Suprapubic skin (tissue), 4 donors: ENCODE data around the gene ZSCAN9. TPM values are rescaled to one million over a fixed set of nuclear protein-coding genes. Genes with fewer than 3 reads are reported as not detected.

Experiments
- DNase-seq, 2 donors: peaks; one replicate each; pipeline ENCODE4 v3.0.0-alpha.2; 2019; ENCODE audit warnings: low spot score in 2 of 2
- H3K27ac ChIP-seq: fragments of 200-600 bp; sonication (generic); one replicate; pipeline ENCODE4 v1.5.1; 2019
- H3K27me3 ChIP-seq: fragments of 200-600 bp; sonication (generic); one replicate; pipeline ENCODE4 v1.5.1; 2019
- H3K36me3 ChIP-seq: fragments of 200-600 bp; sonication (generic); one replicate; pipeline ENCODE4 v1.5.1; 2019
- H3K4me1 ChIP-seq: fragments of 200-600 bp; sonication (generic); one replicate; pipeline ENCODE4 v1.5.1; 2019
- H3K4me3 ChIP-seq: fragments of 200-600 bp; sonication (generic); one replicate; pipeline ENCODE4 v1.5.1; 2019; ENCODE audit warnings: mild to moderate bottlenecking
- H3K9me3 ChIP-seq: fragments of 200-600 bp; sonication (generic); one replicate; pipeline ENCODE4 v1.5.1; 2019
- CTCF ChIP-seq, 2 donors: fragments of 200-600 bp in 1 of 2; fragments of 450-650 bp in 1 of 2; sonication (generic) in 1 of 2; IDR thresholded peaks; one replicate each; pipeline ENCODE4 v1.5.1; 2016 to 2019; ENCODE audit warnings: antibody characterized with exemption in 2 of 2, mild to moderate bottlenecking in 1 of 2, moderate library complexity in 1 of 2
- EP300 ChIP-seq: sonication (generic); formaldehyde crosslinking; IDR thresholded peaks from one replicate; pipeline ENCODE4 v1.6.1; 2017; ENCODE audit warnings: antibody characterized with exemption
- POLR2A ChIP-seq, 2 donors: fragments of 450-650 bp; IDR thresholded peaks; one replicate each; pipeline ENCODE4 v1.6.1; 2017; ENCODE audit warnings: antibody characterized with exemption in 2 of 2, mild to moderate bottlenecking in 2 of 2, moderate library complexity in 2 of 2
- POLR2AphosphoS5 ChIP-seq, 3 donors: sonication (generic); formaldehyde crosslinking; IDR thresholded peaks; one replicate each; pipeline ENCODE4 v1.6.1; 2017; ENCODE audit warnings: antibody characterized with exemption in 3 of 3
- WGBS: methylation state at CpG from one replicate; pipeline ENCODE4 v1.1.5; 2018; 5-methylcytosine and 5-hydroxymethylcytosine counted together
- total RNA-seq, 4 donors: library from RNA; depleted of rRNA; stranded (reverse); fragments of >200 nt; gene quantifications; one replicate each; pipeline ENCODE4 v1.1.0, GENCODE V29; 2016

Gene ZSCAN9
- total RNA-seq, 4 donors from 2014 or later, result 3.6 to 12.5 (median 7.6) TPM

DNA sequence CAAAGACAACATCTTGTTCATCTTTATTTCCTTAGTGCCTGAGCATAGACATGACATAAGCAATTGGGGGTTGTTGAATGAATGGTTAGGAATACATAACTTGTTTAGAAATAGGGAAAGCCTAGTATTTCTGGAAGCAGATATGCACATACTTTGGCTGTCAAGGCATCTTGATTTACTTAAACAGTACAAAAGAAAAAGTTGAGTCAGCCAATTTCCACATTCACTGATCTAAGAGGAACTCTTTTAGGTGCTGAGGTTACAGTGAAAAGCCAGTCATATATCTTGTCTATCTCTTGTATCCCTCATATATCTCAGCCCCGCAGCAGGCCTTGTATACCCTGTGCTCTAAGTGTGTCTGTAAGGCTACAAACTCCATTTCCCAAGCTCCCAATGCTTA is 15.4 kb downstream of the ZSCAN9 start:
- Histone ChIP-seq H3K4me1 (no peaks in the 10 kb centered on the region), H3K36me3 (peaks cover 24% of the 10 kb centered on the region), H3K27me3 (no peaks in the 10 kb centered on the region), H3K27ac (no peak overlapping the region), H3K9me3 (no peaks in the 10 kb centered on the region), H3K4me3 (no peak overlapping the region)
- no peak for DNase-seq
- 94% methylated on average over 1 of the region's 1 CpG for WGBS
- TF ChIP-seq POLR2AphosphoS5 (IDR thresholded peaks at IDR 0.05), result no peak
- no peak for TF ChIP-seq CTCF (IDR thresholded peaks at IDR 0.05)
- no peak for TF ChIP-seq EP300
- TF ChIP-seq POLR2A (IDR thresholded peaks at IDR 0.05), result no peak

GRCh38 chr6:28243946-28244345 is 18.9 kb downstream of the ZSCAN9 start:
- TF ChIP-seq CTCF (IDR thresholded peaks at IDR 0.05) (no peak), POLR2AphosphoS5 (IDR thresholded peaks at IDR 0.05) (no peak), POLR2A (IDR thresholded peaks at IDR 0.05) (no peak), EP300 (no peak)
- H3K27ac ChIP-seq, result no peak overlapping the region
- peaks cover 48% of the 10 kb centered on the region for H3K36me3 ChIP-seq
- H3K9me3 ChIP-seq, result no peaks in the 10 kb centered on the region
- no peak for DNase-seq
- WGBS, result 98% methylated on average over 3 of the region's 3 CpGs
- H3K27me3 ChIP-seq, result no peaks in the 10 kb centered on the region
- H3K4me3 ChIP-seq, result no peak overlapping the region
- no peaks in the 10 kb centered on the region for H3K4me1 ChIP-seq

GRCh38 chr6:28245206-28245941 is 20.3 kb downstream of the ZSCAN9 start:
- TF ChIP-seq POLR2A (IDR thresholded peaks at IDR 0.05) (no peak), CTCF (IDR thresholded peaks at IDR 0.05) (no peak), POLR2AphosphoS5 (IDR thresholded peaks at IDR 0.05) (no peak), EP300 (no peak)
- Histone ChIP-seq H3K9me3 (no peaks in the 10 kb centered on the region), H3K4me1 (peaks cover 4% of the 10 kb centered on the region), H3K4me3 (no peak overlapping the region), H3K27ac (no peak overlapping the region), H3K36me3 (peaks cover 48% of the 10 kb centered on the region), H3K27me3 (no peaks in the 10 kb centered on the region)
- 93% methylated on average over 6 of the region's 6 CpGs for WGBS
- DNase-seq, result no peak

DNA sequence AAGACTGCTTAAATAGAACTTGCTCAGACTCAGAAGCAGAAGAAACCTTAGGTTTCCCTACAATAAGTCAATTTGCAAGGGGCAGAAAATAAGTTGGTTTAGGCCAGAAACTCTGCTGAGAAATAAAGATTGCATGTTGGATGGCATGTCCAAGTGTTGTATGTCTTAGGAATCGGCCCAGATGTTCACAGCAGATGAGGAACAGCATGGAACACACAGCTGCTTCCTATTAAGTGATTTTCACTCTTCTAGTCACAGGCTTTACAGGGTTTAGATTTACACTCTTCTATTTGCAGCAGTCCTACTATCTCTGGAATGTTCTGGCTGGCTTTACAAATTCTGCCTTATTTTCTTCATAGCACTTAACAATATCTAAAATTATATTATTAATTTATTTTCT is 23.8 kb downstream of the ZSCAN9 start:
- Histone ChIP-seq H3K27me3 (no peaks in the 10 kb centered on the region), H3K27ac (no peak overlapping the region), H3K36me3 (peaks cover 40% of the 10 kb centered on the region), H3K4me1 (peaks cover 19% of the 10 kb centered on the region), H3K4me3 (no peak overlapping the region), H3K9me3 (no peaks in the 10 kb centered on the region)
- no peak for TF ChIP-seq EP300
- no peak for TF ChIP-seq CTCF (IDR thresholded peaks at IDR 0.05)
- no peak for TF ChIP-seq POLR2A (IDR thresholded peaks at IDR 0.05)
- TF ChIP-seq POLR2AphosphoS5 (IDR thresholded peaks at IDR 0.05), result no peak
- no peak for DNase-seq
- WGBS, result 64% methylated on average over 1 of the region's 1 CpG

GRCh38 chr6:28250747-28251146 is 25.7 kb downstream of the ZSCAN9 start:
- no peaks in the 10 kb centered on the region for H3K9me3 ChIP-seq
- TF ChIP-seq EP300 (no peak), POLR2AphosphoS5 (IDR thresholded peaks at IDR 0.05) (no peak), CTCF (IDR thresholded peaks at IDR 0.05) (no peak), POLR2A (IDR thresholded peaks at IDR 0.05) (no peak)
- peaks cover 24% of the 10 kb centered on the region for H3K36me3 ChIP-seq
- H3K4me3 ChIP-seq, result peak overlapping the region; percentile 68
- WGBS, result 81% methylated on average over 2 of the region's 2 CpGs
- peaks cover 19% of the 10 kb centered on the region for H3K4me1 ChIP-seq
- H3K27me3 ChIP-seq, result peaks cover 5% of the 10 kb centered on the region
- DNase-seq, result no peak
- H3K27ac ChIP-seq, result no peak overlapping the region
